Activated naive CD4-positive, alpha-beta T cell treated with anti-CD3 and anti-CD28 coated beads for 36 hours (primary cell): ENCODE measurements around the gene BNIP2. TPM values are rescaled to one million over a fixed set of nuclear protein-coding genes. Genes with fewer than 3 reads are reported as not detected.
A peak's percentile ranks its signal among the peaks of the same experiment; 100 is the strongest.

Experiments used
- CTCF ChIA-PET: fragments of 350-600 bp; sonication (Branson Sonifier 250); formaldehyde crosslinking; loops from one replicate; lab custom pipeline; 2021; ENCODE audit warnings: antibody characterized with exemption; lab: Charles Lee
- DNase-seq: peaks from one replicate; pipeline ENCODE4 v3.0.0-alpha.2; 2020
- H3K27ac Mint-ChIP-seq: one replicate; pipeline ENCODE4 v1.8.0; 2021; ENCODE audit warnings: mild to moderate bottlenecking, mixed read lengths
- H3K27me3 Mint-ChIP-seq: one replicate; pipeline ENCODE4 v1.8.0; 2021; ENCODE audit warnings: low read depth, mixed read lengths
- H3K36me3 Mint-ChIP-seq: one replicate; pipeline ENCODE4 v1.8.0; 2021; ENCODE audit warnings: low read depth, mixed read lengths
- H3K4me1 Mint-ChIP-seq: one replicate; pipeline ENCODE4 v1.8.0; 2021; ENCODE audit warnings: low read depth, mixed read lengths
- H3K4me3 Mint-ChIP-seq: one replicate; pipeline ENCODE4 v1.8.0; 2021; ENCODE audit warnings: mild to moderate bottlenecking, moderate library complexity, mixed read lengths
- H3K9me3 Mint-ChIP-seq: one replicate; pipeline ENCODE4 v1.8.0; 2021; ENCODE audit warnings: mixed read lengths
- intact Hi-C: fragments of 100-400 bp; cut with micrococcal nuclease; formaldehyde crosslinking; loops from one replicate; pipeline ENCODE4 v1.15.1; 2023
- total RNA-seq, 2 experiments: library from RNA; stranded (reverse); gene quantifications; one replicate each; pipeline ENCODE4 v1.2.3, GENCODE V29; 2021

Gene BNIP2
- 10 to 100 TPM; 44.2 to 44.7 TPM for total RNA-seq

- CTCF ChIA-PET, result no interaction called here
- peak within 1 kb of the TSS; percentile 93 for H3K27ac Mint-ChIP-seq
- H3K36me3 Mint-ChIP-seq, result peaks cover 17% of the 10 kb centered on the region
- H3K4me3 Mint-ChIP-seq, result peak within 1 kb of the TSS; percentile 87
- no peaks in the 10 kb centered on the region for H3K27me3 Mint-ChIP-seq
- no peaks in the 10 kb centered on the region for H3K9me3 Mint-ChIP-seq
- peaks cover 43% of the 10 kb centered on the region for H3K4me1 Mint-ChIP-seq
- DNase-seq, result peak; percentile 99
- intact Hi-C loops, result loop anchor here (1.0 to 10.0 kb wide), 7 partner anchors 32 to 1982 kb away; partner anchors contain the start of genes GTF2A2, ICE2, POLR2M and SLTM
These were observed at the start of gene BNIP2 for GRCh38 chr15:59688782-59689625. TSS of gene BNIP2 (minus strand) at chr15:59689320. CDS start at chr15:59682457, 6,863 bp downstream.

DNA sequence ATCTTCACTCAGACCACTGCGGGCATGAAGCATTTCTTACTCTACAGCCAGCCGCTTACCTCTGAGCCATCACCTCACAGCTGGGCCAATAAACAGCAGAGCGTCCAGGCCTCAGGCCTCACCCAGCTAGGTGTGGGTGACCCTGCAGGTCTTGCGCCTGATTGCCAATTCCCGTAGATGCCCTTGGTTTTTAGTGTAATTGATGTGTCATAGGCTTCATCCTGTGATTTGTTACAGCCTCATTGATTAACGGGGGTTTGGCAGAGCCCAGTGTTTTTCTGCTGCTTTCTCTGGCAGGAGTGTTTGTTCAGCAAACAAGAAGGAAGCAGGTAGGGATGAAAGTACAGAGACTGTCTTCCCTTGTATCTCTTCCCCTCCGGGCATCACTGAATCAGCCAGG, 49.6 kb upstream of the BNIP2 start:
- peaks cover 1% of the 10 kb centered on the region for H3K9me3 Mint-ChIP-seq
- no peaks in the 10 kb centered on the region for H3K36me3 Mint-ChIP-seq
- CTCF ChIA-PET, result interaction anchor here (0.8 to 1.0 kb wide), 2 partner anchors 15 to 588 kb away, joined by 3 to 4 read pairs; no protein-coding TSS in a partner anchor
- no peak for DNase-seq
- intact Hi-C loops, result no loop called here
- no peak overlapping the region for H3K27ac Mint-ChIP-seq
- no peak overlapping the region for H3K4me3 Mint-ChIP-seq
- H3K4me1 Mint-ChIP-seq, result no peaks in the 10 kb centered on the region
- peaks cover under 1% of the 10 kb centered on the region for H3K27me3 Mint-ChIP-seq

GRCh38 chr15:59736181-59736580, 47.1 kb upstream of the BNIP2 start:
- Mint-ChIP-seq H3K4me3 (no peak overlapping the region), H3K36me3 (no peaks in the 10 kb centered on the region), H3K9me3 (no peaks in the 10 kb centered on the region), H3K27me3 (no peaks in the 10 kb centered on the region), H3K27ac (no peak overlapping the region), H3K4me1 (no peaks in the 10 kb centered on the region)
- CTCF ChIA-PET, result no interaction called here
- DNase-seq, result no peak
- intact Hi-C loops, result no loop called here

- no peaks in the 10 kb centered on the region for H3K36me3 Mint-ChIP-seq
- intact Hi-C loops, result loop anchor here (1.0 to 5.0 kb wide), 5 partner anchors 34 to 601 kb away; no protein-coding TSS in a partner anchor
- CTCF ChIA-PET, result interaction anchor here (0.7 to 3.1 kb wide), 19 partner anchors 9 to 602 kb away, joined by 3 to 22 read pairs (median 4); no protein-coding TSS in a partner anchor
- no peaks in the 10 kb centered on the region for H3K4me1 Mint-ChIP-seq
- no peaks in the 10 kb centered on the region for H3K27me3 Mint-ChIP-seq
- H3K27ac Mint-ChIP-seq, result no peak overlapping the region
- no peak overlapping the region for H3K4me3 Mint-ChIP-seq
- no peaks in the 10 kb centered on the region for H3K9me3 Mint-ChIP-seq
- no peak for DNase-seq
These were observed 36.0 kb upstream of the BNIP2 start for GRCh38 chr15:59725151-59725486.

GRCh38 chr15:59723687-59724346, 34.7 kb upstream of the BNIP2 start:
- H3K4me3 Mint-ChIP-seq, result no peak overlapping the region
- H3K36me3 Mint-ChIP-seq, result no peaks in the 10 kb centered on the region
- H3K27ac Mint-ChIP-seq, result no peak overlapping the region
- no peak for DNase-seq
- intact Hi-C loops, result loop anchor here (2.0 kb wide), 1 partner anchor 33 kb away; no protein-coding TSS in a partner anchor
- H3K27me3 Mint-ChIP-seq, result no peaks in the 10 kb centered on the region
- no peaks in the 10 kb centered on the region for H3K9me3 Mint-ChIP-seq
- no peaks in the 10 kb centered on the region for H3K4me1 Mint-ChIP-seq
- CTCF ChIA-PET, result interaction anchor here (0.6 to 3.1 kb wide), 15 partner anchors 8 to 604 kb away, joined by 3 to 22 read pairs (median 4); no protein-coding TSS in a partner anchor

- intact Hi-C loops, result no loop called here
- DNase-seq, result no peak
- no peaks in the 10 kb centered on the region for H3K4me1 Mint-ChIP-seq
- no peaks in the 10 kb centered on the region for H3K9me3 Mint-ChIP-seq
- H3K27me3 Mint-ChIP-seq, result no peaks in the 10 kb centered on the region
- no peaks in the 10 kb centered on the region for H3K36me3 Mint-ChIP-seq
- no peak overlapping the region for H3K27ac Mint-ChIP-seq
- no peak overlapping the region for H3K4me3 Mint-ChIP-seq
- CTCF ChIA-PET, result interaction anchor here (0.6 to 3.1 kb wide), 3 partner anchors 20 to 196 kb away, joined by 3 to 20 read pairs (median 3); no protein-coding TSS in a partner anchor
These were observed 33.4 kb upstream of the BNIP2 start for GRCh38 chr15:59722476-59722875.

DNA sequence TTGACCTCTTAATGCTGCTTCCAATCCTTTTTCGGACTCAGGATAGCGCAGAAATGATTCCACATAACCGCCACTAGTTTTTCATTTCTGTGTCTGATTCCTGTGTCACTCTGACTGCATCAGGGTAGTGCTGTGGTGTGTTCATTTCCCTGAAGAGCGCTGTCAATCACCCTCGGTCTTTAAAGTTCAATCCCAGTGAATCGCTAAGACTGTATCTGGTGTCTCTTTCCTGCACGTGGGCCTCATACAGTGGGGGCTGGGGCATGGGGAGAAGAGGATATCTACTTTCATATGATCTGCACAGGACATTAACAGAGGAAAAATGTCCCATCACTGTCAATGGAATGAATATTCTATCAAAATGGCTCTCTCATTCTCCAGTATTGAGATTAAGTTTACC, 32.9 kb upstream of the BNIP2 start:
- no peaks in the 10 kb centered on the region for H3K27me3 Mint-ChIP-seq
- no peaks in the 10 kb centered on the region for H3K9me3 Mint-ChIP-seq
- H3K36me3 Mint-ChIP-seq, result no peaks in the 10 kb centered on the region
- no peak overlapping the region for H3K27ac Mint-ChIP-seq
- CTCF ChIA-PET, result interaction anchor here (0.6 to 1.6 kb wide), 3 partner anchors 20 to 458 kb away, joined by 3 read pairs; no protein-coding TSS in a partner anchor
- no peak for DNase-seq
- no peak overlapping the region for H3K4me3 Mint-ChIP-seq
- intact Hi-C loops, result no loop called here
- no peaks in the 10 kb centered on the region for H3K4me1 Mint-ChIP-seq

DNA sequence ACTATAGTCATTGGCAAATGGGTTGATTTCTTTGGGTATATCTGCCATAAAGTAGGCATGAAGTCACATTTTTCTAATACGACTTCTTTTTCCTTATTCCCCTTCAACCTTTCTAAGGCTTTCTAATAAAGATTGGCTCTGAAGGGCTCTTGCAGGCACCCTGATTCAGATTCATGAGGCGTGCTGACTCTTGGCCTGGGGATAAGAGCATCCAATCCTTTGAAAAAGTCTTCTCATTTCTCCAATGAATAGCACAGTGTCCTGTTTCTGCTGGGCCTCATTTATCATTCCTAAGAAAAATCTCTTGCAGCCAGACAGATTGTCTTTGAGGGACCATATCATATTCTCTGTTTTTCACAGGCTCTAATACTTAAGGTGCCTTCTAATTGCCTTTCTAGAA, 32.3 kb upstream of the BNIP2 start:
- Mint-ChIP-seq H3K4me1 (no peaks in the 10 kb centered on the region), H3K4me3 (no peak overlapping the region), H3K27ac (no peak overlapping the region), H3K27me3 (no peaks in the 10 kb centered on the region), H3K9me3 (no peaks in the 10 kb centered on the region), H3K36me3 (no peaks in the 10 kb centered on the region)
- intact Hi-C loops, result no loop called here
- CTCF ChIA-PET, result interaction anchor here (0.7 to 1.6 kb wide), 4 partner anchors 11 to 516 kb away, joined by 3 to 5 read pairs (median 4); no protein-coding TSS in a partner anchor
- DNase-seq, result no peak

GRCh38 chr15:59713177-59713576, 24.1 kb upstream of the BNIP2 start:
- H3K4me3 Mint-ChIP-seq, result no peak overlapping the region
- H3K4me1 Mint-ChIP-seq, result no peaks in the 10 kb centered on the region
- no peak overlapping the region for H3K27ac Mint-ChIP-seq
- no peaks in the 10 kb centered on the region for H3K36me3 Mint-ChIP-seq
- intact Hi-C loops, result no loop called here
- CTCF ChIA-PET, result interaction anchor here (0.7 to 1.3 kb wide), 2 partner anchors 12 to 109 kb away, joined by 3 to 7 read pairs; no protein-coding TSS in a partner anchor
- DNase-seq, result no peak
- peaks cover 2% of the 10 kb centered on the region for H3K27me3 Mint-ChIP-seq
- H3K9me3 Mint-ChIP-seq, result no peaks in the 10 kb centered on the region

GRCh38 chr15:59711451-59712243, 22.5 kb upstream of the BNIP2 start:
- Mint-ChIP-seq H3K9me3 (no peaks in the 10 kb centered on the region), H3K36me3 (no peaks in the 10 kb centered on the region), H3K4me1 (no peaks in the 10 kb centered on the region), H3K27ac (no peak overlapping the region), H3K4me3 (no peak overlapping the region), H3K27me3 (peaks cover 2% of the 10 kb centered on the region)
- CTCF ChIA-PET, result no interaction called here
- DNase-seq, result no peak
- intact Hi-C loops, result no loop called here

DNA sequence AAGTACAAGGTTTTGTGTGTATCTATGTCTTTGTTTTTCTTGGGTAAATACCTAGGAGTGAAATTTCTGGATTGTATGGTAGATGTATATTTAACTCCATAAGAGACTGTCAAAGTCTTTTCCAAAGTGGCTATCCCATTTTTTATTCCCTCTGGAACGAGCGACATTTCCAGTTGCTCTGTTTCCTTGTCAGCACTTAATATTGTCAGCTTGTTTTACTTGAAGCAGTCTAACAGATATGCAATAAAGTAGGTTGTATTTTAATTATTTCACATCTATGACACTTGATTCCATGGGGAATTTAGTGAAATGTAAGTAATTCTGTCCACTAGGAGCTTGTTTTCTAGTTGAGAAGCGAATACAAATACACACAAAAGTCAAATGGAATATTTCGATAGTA, 18.5 kb upstream of the BNIP2 start:
- Mint-ChIP-seq H3K9me3 (no peaks in the 10 kb centered on the region), H3K27me3 (peaks cover 1% of the 10 kb centered on the region), H3K27ac (no peak overlapping the region), H3K36me3 (no peaks in the 10 kb centered on the region), H3K4me3 (no peak overlapping the region), H3K4me1 (no peaks in the 10 kb centered on the region)
- CTCF ChIA-PET, result interaction anchor here (1.0 kb wide), 1 partner anchor 17 kb away, joined by 3 read pairs; no protein-coding TSS in a partner anchor
- DNase-seq, result no peak
- intact Hi-C loops, result no loop called here
